B cell (primary cell): ENCODE results near the gene PDZD8. TPM values are rescaled to one million over a fixed set of nuclear protein-coding genes. Genes with fewer than 3 reads are reported as not detected.

ENCODE experiments used
- ATAC-seq: fragments of 200-7000 bp; cut with Tn5 transposase; one replicate; pipeline ENCODE4 v1.10.0; 2021; ENCODE audit warnings: low read depth, mild to moderate bottlenecking, moderate number of reproducible peaks, moderate library complexity
- CTCF ChIA-PET: fragments of 350-600 bp; sonication (Branson Sonifier 250); formaldehyde crosslinking; loops from one replicate; lab custom pipeline; 2021; ENCODE audit warnings: antibody characterized with exemption, inconsistent platforms; lab: Charles Lee
- POLR2A ChIA-PET: fragments of 350-600 bp; sonication (Branson Sonifier 250); formaldehyde crosslinking; loops from one replicate; lab custom pipeline; 2021; ENCODE audit warnings: antibody characterized with exemption; lab: Charles Lee
- DNase-seq: peaks from one replicate; pipeline ENCODE4 v3.0.0; 2013
- H2AFZ ChIP-seq: 2 replicates; pipeline ENCODE4 v1.6.1; 2012; ENCODE audit warnings: mild to moderate bottlenecking, low read depth, low read length; ENCODE audit not compliant: insufficient read depth, poor library complexity, severe bottlenecking
- H3K27ac ChIP-seq, 2 donors: 1 replicate in 1 of 2; 2 replicates in 1 of 2; pipeline ENCODE4 v1.5.1; 2012 to 2013; ENCODE audit warnings: low read length in 2 of 2, mild to moderate bottlenecking in 2 of 2, moderate library complexity in 1 of 2
- H3K27me3 ChIP-seq, 4 experiments: fragments of 200-600 bp in 1 of 4; sonication (generic) in 1 of 4; replicated peaks in 1 of 4; 1 replicate in 2 of 4; 2 replicates in 2 of 4; pipeline versions ENCODE4 v1.6.1 to v1.7.0; 2013 to 2016; ENCODE audit warnings: low read length in 3 of 4, mild to moderate bottlenecking in 2 of 4, mixed read lengths in 1 of 4, moderate library complexity in 1 of 4; ENCODE audit not compliant: insufficient read depth in 4 of 4, control insufficient read depth in 3 of 4; ENCODE audit errors: control extremely low read depth in 1 of 4
- H3K36me3 ChIP-seq, 2 experiments: replicated peaks in 1 of 2; 1 replicate in 1 of 2; 2 replicates in 1 of 2; pipeline versions ENCODE4 v1.6.1 to v1.7.1; 2013; ENCODE audit warnings: low read length in 1 of 2; ENCODE audit not compliant: insufficient read depth in 2 of 2, control insufficient read depth in 1 of 2; ENCODE audit errors: control extremely low read depth in 1 of 2, extremely low read depth in 1 of 2
- H3K4me1 ChIP-seq, 2 donors: fragments of 200-600 bp in 1 of 2; sonication (generic) in 1 of 2; 1 replicate in 1 of 2; 2 replicates in 1 of 2; pipeline versions ENCODE4 v1.5.1 to v1.6.1; 2013 to 2017; ENCODE audit warnings: low read length in 2 of 2; ENCODE audit not compliant: control insufficient read depth in 2 of 2, insufficient read depth in 2 of 2
- H3K4me2 ChIP-seq: replicated peaks from 2 replicates; pipeline ENCODE3; 2012; ENCODE audit warnings: mild to moderate bottlenecking, low read depth, low read length; ENCODE audit not compliant: poor library complexity, severe bottlenecking
- H3K4me3 ChIP-seq, 5 experiments: fragments of 200-600 bp in 1 of 5; sonication (generic) in 1 of 5; 1 replicate in 3 of 5; 2 replicates in 2 of 5; pipeline versions ENCODE4 v1.5.1 to v1.7.0; 2011 to 2016; ENCODE audit warnings: low read length in 4 of 5, mild to moderate bottlenecking in 4 of 5, low read depth in 2 of 5, control low read depth in 1 of 5, moderate library complexity in 1 of 5; ENCODE audit not compliant: insufficient read depth in 1 of 5; ENCODE audit errors: control extremely low read depth in 1 of 5, extremely low read depth in 1 of 5
- H3K79me2 ChIP-seq: fragments of 200-600 bp; sonication (generic); one replicate; pipeline ENCODE4 v1.6.0; 2016; ENCODE audit warnings: low read length; ENCODE audit not compliant: control insufficient read depth, insufficient read depth
- H3K9ac ChIP-seq: fragments of 200-600 bp; sonication (generic); 2 replicates; pipeline ENCODE4 v1.6.1; 2017; ENCODE audit warnings: mild to moderate bottlenecking, low read length, moderate library complexity
- H3K9me3 ChIP-seq, 3 donors: one replicate each; pipeline versions ENCODE4 v1.6.1 to v1.7.1; 2013; ENCODE audit warnings: low read length in 2 of 3; ENCODE audit not compliant: control insufficient read depth in 2 of 3, insufficient read depth in 1 of 3; ENCODE audit errors: control extremely low read depth in 1 of 3
- H4K20me1 ChIP-seq: 2 replicates; pipeline ENCODE4 v1.6.0; 2012; ENCODE audit warnings: mild to moderate bottlenecking, low read length; ENCODE audit not compliant: insufficient read depth, control insufficient read depth, poor library complexity, severe bottlenecking
- H3K27ac Mint-ChIP-seq: one replicate; pipeline ENCODE4 v1.8.0; 2021; ENCODE audit warnings: mixed read lengths
- H3K27me3 Mint-ChIP-seq: one replicate; pipeline ENCODE4 v1.8.0; 2021; ENCODE audit warnings: mixed read lengths
- H3K4me1 Mint-ChIP-seq: one replicate; pipeline ENCODE4 v1.8.0; 2021; ENCODE audit warnings: mixed read lengths
- H3K4me3 Mint-ChIP-seq: one replicate; pipeline ENCODE4 v1.8.0; 2021; ENCODE audit warnings: mixed read lengths
- H3K9me3 Mint-ChIP-seq: one replicate; pipeline ENCODE4 v1.8.0; 2022; ENCODE audit warnings: mixed read lengths; ENCODE audit not compliant: insufficient read depth
- CTCF ChIP-seq: fragments of 200-600 bp; IDR thresholded peaks from one replicate; pipeline ENCODE4 v1.8.0; 2022; ENCODE audit warnings: antibody characterized with exemption, mild to moderate bottlenecking
- EZH2 ChIP-seq: IDR thresholded peaks from 2 replicates; pipeline ENCODE4 v1.6.1; 2012; ENCODE audit warnings: borderline replicate concordance, low read depth, mild to moderate bottlenecking, moderate library complexity, low read length; ENCODE audit not compliant: insufficient read depth, poor library complexity, severe bottlenecking
- WGBS: methylation state at CpG from one replicate; pipeline ENCODE4 v1.1.5; 2013; ENCODE audit warnings: missing lambda C conversion rate; ENCODE audit not compliant: insufficient coverage; 5-methylcytosine and 5-hydroxymethylcytosine counted together
- intact Hi-C: fragments of 100-400 bp; cut with micrococcal nuclease; formaldehyde crosslinking; loops from one replicate; pipeline ENCODE4 v1.10.0; 2022
- polyA plus RNA-seq: library from polyadenylated mRNA; depleted of rRNA; stranded (reverse); fragments of >200 nt; gene quantifications from 2 replicates; pipeline ENCODE4 v1.2.3, GENCODE V29; 2012
- total RNA-seq, 2 donors: library from RNA; stranded (reverse); fragments of 120-200 nt in 1 of 2; gene quantifications; 1 replicate in 1 of 2; 2 replicates in 1 of 2; pipeline versions ENCODE4 v1.2.3 to v1.2.4, GENCODE V29; 2013 to 2022

The PDZD8 gene
- total and polyA plus RNA-seq, 2 donors (not counting 1 experiment from before 2014, with no cell fraction given) = 4.9 to 13.2 TPM

DNA sequence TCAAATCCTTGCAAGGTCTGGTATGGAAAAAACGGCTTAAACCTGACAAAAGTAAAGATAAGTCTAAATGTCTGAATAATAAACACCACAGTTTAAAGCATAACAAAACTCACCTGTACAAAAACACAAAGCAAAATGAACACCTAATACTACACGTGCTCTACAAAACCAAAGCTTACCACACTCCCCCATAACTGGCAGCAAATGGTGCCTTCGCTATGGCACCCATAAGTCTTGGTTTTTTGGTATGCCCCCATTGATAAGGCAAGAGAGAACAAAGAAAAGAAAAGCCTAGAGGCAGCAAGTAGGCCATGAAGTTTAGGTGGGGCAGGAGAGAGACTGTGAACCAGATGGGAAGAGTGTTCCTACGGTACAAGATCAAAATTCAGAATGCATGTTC lies 34.2 kb downstream of the PDZD8 start:
- TF ChIP-seq CTCF (no peak), EZH2 (no peak)
- H3K4me3 Mint-ChIP-seq = no peak overlapping the region
- no peak overlapping the region for H3K4me3 ChIP-seq
- peaks cover 18% of the 10 kb centered on the region for H3K79me2 ChIP-seq
- H4K20me1 ChIP-seq = no peaks in the 10 kb centered on the region
- intact Hi-C loops = no loop called here
- peaks cover 0 to 4% of the 10 kb centered on the region in 2 experiments for H3K36me3 ChIP-seq
- peaks cover 5 to 7% of the 10 kb centered on the region in 2 donors for H3K4me1 ChIP-seq
- ATAC-seq (no peak), DNase-seq (no peak)
- no peak overlapping the region for H2AFZ ChIP-seq
- no peak overlapping the region for H3K4me2 ChIP-seq
- no peaks in the 10 kb centered on the region for H3K9me3 ChIP-seq
- H3K27me3 Mint-ChIP-seq = no peaks in the 10 kb centered on the region
- H3K4me1 Mint-ChIP-seq = peaks cover 20% of the 10 kb centered on the region
- ChIA-PET POLR2A (no interaction called here), CTCF (no interaction called here)
- no peak overlapping the region for H3K9ac ChIP-seq
- H3K27me3 ChIP-seq = no peaks in the 10 kb centered on the region
- no peaks in the 10 kb centered on the region for H3K9me3 Mint-ChIP-seq
- H3K27ac Mint-ChIP-seq = no peak overlapping the region
- no CpG with 5 or more reads among the region's 4 CpGs for whole genome bisulfite sequencing
- no peak overlapping the region for H3K27ac ChIP-seq

DNA sequence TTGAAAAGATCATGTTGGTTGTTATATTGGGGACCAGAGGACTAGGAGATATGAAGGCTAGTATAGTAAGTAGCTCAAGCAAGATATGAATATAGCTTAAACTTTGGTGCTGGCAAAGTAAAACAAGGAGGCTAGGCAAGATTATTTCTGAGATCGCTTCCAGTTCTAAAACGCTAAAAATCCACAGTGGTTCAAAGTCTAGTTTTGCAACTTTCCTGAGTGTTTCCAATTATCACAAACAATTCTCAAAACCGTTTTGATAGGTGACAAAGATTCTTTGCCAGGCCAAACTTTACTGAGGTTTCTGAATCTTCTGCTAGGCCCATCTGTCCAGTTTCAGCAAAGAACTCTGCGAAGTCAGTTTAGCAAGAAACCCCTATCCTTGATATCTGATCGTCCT lies 35.3 kb downstream of the PDZD8 start:
- peaks cover 12% of the 10 kb centered on the region for H3K79me2 ChIP-seq
- peaks cover 3% of the 10 kb centered on the region for H3K9me3 Mint-ChIP-seq
- POLR2A ChIA-PET = no interaction called here
- CTCF ChIA-PET = no interaction called here
- no peak overlapping the region for H3K27ac Mint-ChIP-seq
- no peaks in the 10 kb centered on the region for H3K27me3 ChIP-seq
- WGBS = 100% methylated on average over 5 of the region's 5 CpGs
- peaks cover 5 to 7% of the 10 kb centered on the region in 2 donors for H3K4me1 ChIP-seq
- H3K36me3 ChIP-seq = peaks cover 0 to 4% of the 10 kb centered on the region in 2 experiments
- H3K27me3 Mint-ChIP-seq = no peaks in the 10 kb centered on the region
- H3K4me3 Mint-ChIP-seq = no peak overlapping the region
- H3K9ac ChIP-seq = no peak overlapping the region
- peaks cover 0 to 3% (median 0%) of the 10 kb centered on the region in 3 donors for H3K9me3 ChIP-seq
- H3K4me2 ChIP-seq = no peak overlapping the region
- H3K27ac ChIP-seq = no peak overlapping the region
- TF ChIP-seq CTCF (no peak), EZH2 (no peak)
- H3K4me1 Mint-ChIP-seq = peaks cover 13% of the 10 kb centered on the region
- no peak overlapping the region for H3K4me3 ChIP-seq
- intact Hi-C loops = no loop called here
- ATAC-seq (no peak), DNase-seq (no peak)
- H2AFZ ChIP-seq = no peak overlapping the region
- no peaks in the 10 kb centered on the region for H4K20me1 ChIP-seq
